Effector CD8-positive, alpha-beta T cell (primary cell): ENCODE data around the gene MSLN.

Experiments used
- DNase-seq: peaks from one replicate; lab custom pipeline; 2025; lab: John Stamatoyannopoulos, UW
- total RNA-seq, 4 experiments: gene quantifications; one replicate each; lab custom pipeline; 2026; lab: John Stamatoyannopoulos, UW

MSLN gene
- total RNA-seq, result 0 to 0.09 (median 0) reads per million in 4 experiments

- DNase-seq, result no peak
Observed at GRCh38 chr16:760545-761343, at the start of gene MSLN. Gene MSLN (plus strand): TSS chr16:760734. CDS start chr16:762681, 1,947 bp downstream.

- no peak for DNase-seq
Observed at GRCh38 chr16:711084-711483, 49.5 kb upstream of the MSLN start.

GRCh38 chr16:711548-712320 is 48.8 kb upstream of the MSLN start:
- DNase-seq, result peak; percentile 63

- peak; percentile 21 for DNase-seq
Observed at GRCh38 chr16:712740-713250, 47.7 kb upstream of the MSLN start.

- DNase-seq, result no peak
Observed at GRCh38 chr16:714079-714478, 46.5 kb upstream of the MSLN start.

- peak; percentile 85 for DNase-seq
Observed at GRCh38 chr16:714558-715476, 45.7 kb upstream of the MSLN start, which contains the start of gene METRN. Gene METRN (plus strand): TSS chr16:715118. CDS start chr16:715290, 172 bp downstream.

- DNase-seq, result no peak
Observed at GRCh38 chr16:715477-716199, 44.9 kb upstream of the MSLN start.

- DNase-seq, result no peak
Observed at GRCh38 chr16:716200-716568, 44.4 kb upstream of the MSLN start.

GRCh38 chr16:716768-717325 is 43.7 kb upstream of the MSLN start:
- DNase-seq, result no peak

GRCh38 chr16:717450-718245 is 42.9 kb upstream of the MSLN start:
- no peak for DNase-seq

GRCh38 chr16:718389-718788 is 42.1 kb upstream of the MSLN start:
- DNase-seq, result no peak

GRCh38 chr16:718922-719321 is 41.6 kb upstream of the MSLN start:
- DNase-seq, result no peak

GRCh38 chr16:719815-720446 is 40.6 kb upstream of the MSLN start:
- no peak for DNase-seq

- no peak for DNase-seq
Observed at GRCh38 chr16:720447-720989, 40.0 kb upstream of the MSLN start.

GRCh38 chr16:720990-721764 is 39.4 kb upstream of the MSLN start, which contains the start of gene ANTKMT:
Gene ANTKMT (plus strand): TSS chr16:721146. CDS start chr16:721275, 129 bp downstream.
- DNase-seq, result peak; percentile 51

GRCh38 chr16:721765-722540 is 38.6 kb upstream of the MSLN start:
- no peak for DNase-seq
